Cardiac muscle cell (in vitro differentiated cells and primary cell): ENCODE measurements around the gene GABRG3. TPM values are rescaled to one million over a fixed set of nuclear protein-coding genes. Genes with fewer than 3 reads are reported as not detected.
"Not testable (repeated sequence)": the region's sequence is repeated elsewhere in the genome, so short reads cannot be mapped to it uniquely, and the experiment has no call there.

Experiments used
- DNase-seq, 2 donors: peaks; one replicate each; pipeline versions ENCODE4 v3.0.0 to v3.0.0-alpha.2; 2010 to 2017; ENCODE audit warnings: low read depth in 1 of 2, low spot score in 1 of 2
- H3K27ac ChIP-seq: fragments of 200-600 bp; sonication (generic); 2 replicates; pipeline ENCODE4 v1.5.1; 2016
- H3K27me3 ChIP-seq: fragments of 200-600 bp; sonication (generic); 2 replicates; pipeline ENCODE4 v1.6.0; 2016; ENCODE audit warnings: control low read depth
- H3K36me3 ChIP-seq: fragments of 200-600 bp; sonication (generic); 2 replicates; pipeline ENCODE4 v1.5.1; 2016; ENCODE audit warnings: control low read depth
- H3K4me1 ChIP-seq: fragments of 200-600 bp; sonication (generic); 2 replicates; pipeline ENCODE4 v1.8.1; 2017; ENCODE audit warnings: low read depth, mild to moderate bottlenecking, mixed run types
- H3K4me3 ChIP-seq: fragments of 200-600 bp; sonication (generic); 2 replicates; pipeline ENCODE4 v1.5.1; 2016; ENCODE audit warnings: mild to moderate bottlenecking
- H3K9me3 ChIP-seq: fragments of 200-600 bp; sonication (generic); 2 replicates; pipeline ENCODE4 v1.5.1; 2017; ENCODE audit warnings: low read depth, mild to moderate bottlenecking, control low read depth
- polyA plus RNA-seq: library from polyadenylated mRNA; unstranded; fragments of >200 nt; fragmentation: Nextera tagmentation; extraction: Ambion mirVana; gene quantifications from 2 replicates; pipeline ENCODE4 v1.2.1, GENCODE V29; 2016
- total RNA-seq: library from RNA; depleted of rRNA; stranded (reverse); fragments of >200 nt; gene quantifications from 2 replicates; pipeline ENCODE4 v1.2.3, GENCODE V29; 2016
- TF ChIP-seq, protein P1 (sequence below): IDR thresholded peaks from 2 replicates; pipeline ENCODE4 v1.5.1; 2012; ENCODE audit warnings: low read depth, mild to moderate bottlenecking, low read length

GABRG3 gene
- total and polyA plus RNA-seq, 2 experiments from 2014 or later = not detected

DNA sequence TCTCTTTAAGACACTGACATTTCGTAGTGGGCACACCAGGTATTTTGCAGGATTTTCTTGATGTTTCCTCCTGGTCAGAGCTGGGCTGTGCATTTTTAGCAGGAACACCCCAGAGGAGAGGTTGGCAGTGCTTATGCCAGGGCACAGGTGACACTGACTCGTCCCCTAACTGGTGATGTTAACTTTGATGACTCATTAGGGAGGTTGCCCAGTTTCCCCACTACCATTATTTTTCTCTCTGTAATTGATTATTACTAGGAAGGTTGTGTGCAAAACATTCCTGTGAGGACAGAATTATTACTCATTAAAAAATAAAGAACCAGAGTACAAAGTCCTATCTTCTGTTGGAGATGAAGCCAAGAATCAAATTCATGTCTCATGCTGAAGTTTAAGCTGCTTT, 394.5 kb downstream of the GABRG3 start:
- no peak overlapping the region for H3K4me3 ChIP-seq
- TF ChIP-seq, protein P1, sequence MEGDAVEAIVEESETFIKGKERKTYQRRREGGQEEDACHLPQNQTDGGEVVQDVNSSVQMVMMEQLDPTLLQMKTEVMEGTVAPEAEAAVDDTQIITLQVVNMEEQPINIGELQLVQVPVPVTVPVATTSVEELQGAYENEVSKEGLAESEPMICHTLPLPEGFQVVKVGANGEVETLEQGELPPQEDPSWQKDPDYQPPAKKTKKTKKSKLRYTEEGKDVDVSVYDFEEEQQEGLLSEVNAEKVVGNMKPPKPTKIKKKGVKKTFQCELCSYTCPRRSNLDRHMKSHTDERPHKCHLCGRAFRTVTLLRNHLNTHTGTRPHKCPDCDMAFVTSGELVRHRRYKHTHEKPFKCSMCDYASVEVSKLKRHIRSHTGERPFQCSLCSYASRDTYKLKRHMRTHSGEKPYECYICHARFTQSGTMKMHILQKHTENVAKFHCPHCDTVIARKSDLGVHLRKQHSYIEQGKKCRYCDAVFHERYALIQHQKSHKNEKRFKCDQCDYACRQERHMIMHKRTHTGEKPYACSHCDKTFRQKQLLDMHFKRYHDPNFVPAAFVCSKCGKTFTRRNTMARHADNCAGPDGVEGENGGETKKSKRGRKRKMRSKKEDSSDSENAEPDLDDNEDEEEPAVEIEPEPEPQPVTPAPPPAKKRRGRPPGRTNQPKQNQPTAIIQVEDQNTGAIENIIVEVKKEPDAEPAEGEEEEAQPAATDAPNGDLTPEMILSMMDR = no peak
- H3K27me3 ChIP-seq = no peaks in the 10 kb centered on the region
- H3K4me1 ChIP-seq = no peaks in the 10 kb centered on the region
- no peaks in the 10 kb centered on the region for H3K36me3 ChIP-seq
- DNase-seq = no peak
- H3K27ac ChIP-seq = no peak overlapping the region
- no peaks in the 10 kb centered on the region for H3K9me3 ChIP-seq

DNA sequence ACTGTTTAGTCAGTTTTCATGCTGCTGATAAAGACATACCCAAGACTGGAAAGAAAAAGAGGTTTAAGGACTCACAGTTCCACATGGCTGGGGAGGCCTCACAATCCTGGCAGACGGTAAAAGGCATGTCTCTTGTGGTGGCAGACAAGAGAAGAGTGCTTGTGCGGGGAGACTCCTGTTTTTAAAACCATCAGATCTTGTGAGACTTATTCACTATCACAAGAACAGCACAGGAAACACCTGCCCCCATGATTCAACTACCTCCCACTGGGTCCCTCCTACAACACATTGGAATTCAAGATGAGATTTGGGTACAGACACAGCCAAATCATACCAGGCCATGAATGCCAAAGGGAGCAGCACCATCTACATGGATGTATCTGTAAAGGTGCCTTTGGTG, 406.4 kb downstream of the GABRG3 start:
- H3K4me1 ChIP-seq, H3K4me3 ChIP-seq, H3K27me3 ChIP-seq, H3K9me3 ChIP-seq, H3K27ac ChIP-seq, DNase-seq, H3K36me3 ChIP-seq: not testable (repeated sequence)

DNA sequence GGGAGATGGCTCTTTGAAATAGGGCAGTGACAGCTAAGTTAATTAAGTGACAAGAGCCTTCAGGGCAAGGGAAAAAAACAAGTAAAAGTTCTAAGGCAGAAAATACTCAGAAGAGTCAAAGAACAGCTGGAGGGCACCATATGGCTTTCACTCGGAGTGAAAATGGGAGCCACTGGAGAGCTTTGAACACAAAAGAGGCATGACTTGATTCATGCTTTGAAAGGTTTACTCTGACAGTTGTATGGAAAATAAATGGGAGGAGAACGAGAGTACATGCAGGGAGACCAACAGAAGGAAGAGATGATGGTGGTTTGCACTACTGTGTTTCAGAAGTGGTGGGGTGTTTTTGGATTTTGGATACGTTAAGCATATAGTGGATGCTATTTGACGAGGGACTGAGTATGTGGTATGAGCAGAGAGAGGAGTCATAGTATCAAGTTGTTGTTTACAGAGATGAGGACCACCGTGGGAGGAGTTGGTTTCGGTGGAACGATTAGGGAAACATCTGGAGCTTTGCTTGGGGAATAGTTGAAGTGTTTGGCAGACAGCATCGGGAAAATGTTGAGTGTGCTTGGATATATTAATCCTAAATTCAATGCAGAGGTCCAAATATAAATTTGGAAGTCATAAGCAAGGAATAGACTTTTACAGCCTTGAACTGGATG, 411.5 kb downstream of the GABRG3 start:
- Histone ChIP-seq H3K36me3 (no peaks in the 10 kb centered on the region), H3K4me3 (no peak overlapping the region), H3K27me3 (no peaks in the 10 kb centered on the region), H3K27ac (no peak overlapping the region), H3K9me3 (no peaks in the 10 kb centered on the region), H3K4me1 (peaks cover 7% of the 10 kb centered on the region)
- TF ChIP-seq, protein P1 = no peak
- no peak for DNase-seq

DNA sequence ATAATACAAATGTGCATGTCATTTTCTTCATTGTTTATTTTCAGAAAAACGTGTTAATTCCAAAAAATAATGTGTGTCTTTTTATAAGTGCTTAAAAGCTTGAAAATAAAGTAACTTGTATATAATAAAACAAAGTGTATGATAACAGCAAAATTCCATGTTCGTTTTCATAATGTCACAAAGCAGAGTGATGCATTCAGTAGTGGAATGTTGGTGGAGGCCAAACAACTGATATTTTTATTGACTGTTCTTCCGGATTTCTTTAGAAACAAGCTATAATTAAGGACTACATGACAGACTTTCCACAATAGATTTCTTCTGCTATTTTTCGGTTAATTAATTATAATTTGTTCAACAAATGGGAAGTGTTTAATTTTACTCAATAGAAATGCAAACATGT, 412.7 kb downstream of the GABRG3 start:
- Histone ChIP-seq H3K27ac (no peak overlapping the region), H3K4me3 (no peak overlapping the region), H3K27me3 (no peaks in the 10 kb centered on the region), H3K36me3 (no peaks in the 10 kb centered on the region), H3K4me1 (peaks cover 8% of the 10 kb centered on the region), H3K9me3 (no peaks in the 10 kb centered on the region)
- no peak for DNase-seq
- TF ChIP-seq, protein P1 = no peak

DNA sequence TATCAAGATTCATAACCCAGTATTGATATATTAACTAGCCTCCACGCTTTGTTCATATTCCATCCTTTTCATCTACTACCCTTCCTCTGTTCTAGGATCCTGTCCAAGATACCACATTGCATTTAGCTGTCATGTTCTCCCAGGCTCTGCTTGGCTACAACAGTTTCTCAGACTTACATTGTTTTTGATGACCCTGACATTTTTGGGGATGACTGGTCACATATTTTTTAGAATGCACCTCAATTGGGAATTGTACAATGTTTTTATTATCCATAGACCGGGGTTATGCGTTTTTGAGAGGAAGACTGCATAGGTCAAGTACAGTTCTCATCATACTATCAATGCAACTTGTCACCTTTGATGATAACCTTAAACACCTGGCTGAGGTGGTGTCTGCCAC, 421.2 kb downstream of the GABRG3 start:
- Histone ChIP-seq H3K27me3 (no peaks in the 10 kb centered on the region), H3K4me3 (no peak overlapping the region), H3K36me3 (no peaks in the 10 kb centered on the region), H3K4me1 (peaks cover 7% of the 10 kb centered on the region), H3K27ac (no peak overlapping the region), H3K9me3 (no peaks in the 10 kb centered on the region)
- TF ChIP-seq, protein P1 = no peak
- DNase-seq = no peak

DNA sequence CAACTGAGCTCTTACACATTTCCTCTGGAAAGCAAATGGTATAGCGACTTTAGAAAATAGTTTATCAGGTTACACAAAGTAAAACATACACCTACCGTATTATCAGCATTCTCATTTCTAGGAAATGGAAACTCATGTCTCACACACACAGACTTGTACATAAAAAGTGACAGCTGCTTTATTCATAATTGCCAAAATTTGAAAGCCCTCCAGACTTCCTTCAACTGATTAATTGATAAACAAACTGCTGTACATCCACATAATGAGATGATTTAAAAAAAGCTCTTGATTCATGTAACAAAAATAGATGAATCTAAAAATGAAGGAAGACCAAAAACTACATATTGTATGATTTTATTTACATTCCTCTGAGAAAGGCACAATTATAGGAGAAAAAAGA, 425.5 kb downstream of the GABRG3 start:
- no peaks in the 10 kb centered on the region for H3K27me3 ChIP-seq
- H3K27ac ChIP-seq = no peak overlapping the region
- no peaks in the 10 kb centered on the region for H3K4me1 ChIP-seq
- H3K4me3 ChIP-seq = no peak overlapping the region
- H3K36me3 ChIP-seq = no peaks in the 10 kb centered on the region
- no peaks in the 10 kb centered on the region for H3K9me3 ChIP-seq
- DNase-seq = no peak
- TF ChIP-seq, protein P1 = no peak
